NCI-H1092 treated with DMSO at 0.1 percent for 48 hours (cell line): ENCODE data around the gene HECTD3.
"Not testable (repeated sequence)": the region's sequence is repeated elsewhere in the genome, so short reads cannot be mapped to it uniquely, and the experiment has no call there.

Experiments
- DNase-seq: peaks from one replicate; lab custom pipeline; 2025; lab: John Stamatoyannopoulos, UW

HECTD3 gene

DNA sequence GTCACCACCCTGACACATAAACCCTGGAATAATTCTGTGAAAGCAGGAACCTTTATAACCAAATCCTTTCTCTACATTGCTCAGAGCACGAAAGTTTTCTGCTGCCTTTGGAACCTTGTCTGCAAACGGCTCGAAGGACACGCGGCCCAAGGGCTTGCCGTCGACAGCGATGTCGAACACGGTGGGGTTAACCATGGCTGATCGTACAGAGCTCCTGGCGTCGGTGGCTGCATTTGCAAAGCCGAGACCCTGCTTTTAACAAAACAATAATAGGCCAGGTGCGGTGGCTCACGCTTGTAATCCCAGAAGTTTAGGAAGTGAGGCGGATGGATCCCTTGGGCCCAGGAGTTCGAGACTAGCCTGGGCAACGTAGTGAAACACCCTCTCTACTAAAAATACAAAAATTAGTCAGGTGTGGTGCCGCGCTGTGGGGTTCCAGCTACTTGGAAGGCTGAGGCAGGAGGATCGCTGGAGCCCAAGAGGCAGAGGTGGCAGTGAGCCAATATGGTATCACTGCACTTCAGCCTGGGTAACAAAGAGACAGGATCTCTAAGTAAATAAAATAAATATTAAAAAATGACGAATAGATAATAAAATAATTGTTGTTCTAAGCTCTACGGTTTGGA is 22.5 kb downstream of the HECTD3 start:
- no peak for DNase-seq

DNA sequence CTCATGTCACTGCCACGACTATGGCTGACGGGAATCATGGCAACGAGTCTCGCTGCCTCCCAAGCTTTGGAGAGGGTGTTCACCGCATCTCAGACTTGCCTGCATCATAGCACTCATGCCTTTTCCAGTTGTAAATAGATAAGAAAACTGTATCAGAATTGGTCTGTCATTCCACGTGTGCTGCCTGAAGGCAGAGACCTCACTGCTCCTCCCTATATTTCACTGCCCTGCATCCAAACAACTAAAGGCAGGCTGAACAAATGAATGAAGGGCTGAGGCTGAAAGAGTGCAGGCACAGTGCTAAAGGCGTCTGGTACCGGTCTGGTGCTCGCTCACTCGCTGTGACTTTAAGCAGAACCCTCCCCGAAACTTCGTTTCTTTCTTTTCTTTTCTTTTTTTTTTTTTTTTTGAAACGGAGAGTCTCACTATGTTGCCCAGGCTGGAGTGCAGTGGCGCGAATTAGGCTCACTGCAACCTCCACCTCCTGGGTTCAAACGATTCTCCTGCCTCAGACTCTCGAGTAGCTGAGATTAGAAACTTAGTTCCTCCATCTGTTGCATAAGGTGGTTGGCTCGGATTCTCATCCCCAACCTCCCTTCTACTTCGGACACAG is 25.3 kb downstream of the HECTD3 start:
- no peak for DNase-seq

DNA sequence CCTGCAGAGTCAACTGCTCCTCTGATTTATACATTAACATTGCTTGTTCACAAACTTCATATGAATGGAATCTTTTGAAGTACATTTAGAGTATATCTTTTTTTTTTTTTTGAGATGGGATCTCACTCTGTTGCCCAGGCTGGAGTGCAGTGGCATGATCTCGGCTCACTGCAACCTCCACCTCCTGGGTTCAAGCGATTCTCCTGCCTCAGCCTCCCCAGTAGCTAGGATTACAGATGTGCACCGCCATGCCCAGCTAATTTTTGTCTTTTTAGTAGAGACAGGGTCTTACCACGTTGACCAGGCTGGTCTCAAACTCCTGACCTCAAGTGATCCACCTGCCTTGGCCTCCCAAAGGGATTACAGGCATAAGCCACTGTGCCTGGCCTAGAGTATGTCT is 33.8 kb downstream of the HECTD3 start:
- not testable (repeated sequence) for DNase-seq

DNA sequence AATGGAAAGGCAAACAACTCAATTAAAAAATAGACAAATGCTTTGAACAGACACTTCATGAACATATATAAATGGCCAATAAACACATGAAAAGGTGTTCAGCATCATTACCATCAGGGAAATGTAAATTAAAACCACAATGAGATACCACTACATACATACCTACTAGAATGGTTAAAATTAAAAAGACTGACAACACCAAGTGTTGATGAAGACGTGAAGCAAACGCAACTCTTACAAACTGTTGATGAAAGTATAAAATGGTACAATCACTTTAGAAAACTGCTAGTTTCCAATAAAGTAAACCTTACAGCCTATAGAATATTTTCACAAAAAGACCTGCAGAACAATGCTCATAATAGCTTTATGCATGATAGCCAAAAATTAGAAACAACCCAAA is 34.9 kb downstream of the HECTD3 start:
- no peak for DNase-seq

DNA sequence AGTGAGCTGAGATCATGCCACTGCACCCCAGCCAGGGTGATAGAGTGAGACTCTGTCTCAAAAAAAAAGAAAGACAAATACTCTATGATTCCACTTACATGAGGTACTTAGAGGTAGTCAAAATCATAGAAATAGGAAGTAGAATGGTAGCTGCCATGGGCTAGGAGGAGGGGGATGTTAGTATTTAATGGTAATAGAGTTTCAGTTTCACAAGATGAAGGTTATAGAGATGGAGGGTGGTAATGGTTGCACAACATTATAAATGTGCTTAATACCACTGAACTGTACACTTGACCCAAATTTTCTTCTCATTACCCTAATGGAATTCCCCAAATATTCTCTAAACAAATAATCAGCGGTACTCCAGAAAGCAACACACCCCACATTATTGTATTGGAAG is 37.5 kb downstream of the HECTD3 start:
- DNase-seq: no peak

DNA sequence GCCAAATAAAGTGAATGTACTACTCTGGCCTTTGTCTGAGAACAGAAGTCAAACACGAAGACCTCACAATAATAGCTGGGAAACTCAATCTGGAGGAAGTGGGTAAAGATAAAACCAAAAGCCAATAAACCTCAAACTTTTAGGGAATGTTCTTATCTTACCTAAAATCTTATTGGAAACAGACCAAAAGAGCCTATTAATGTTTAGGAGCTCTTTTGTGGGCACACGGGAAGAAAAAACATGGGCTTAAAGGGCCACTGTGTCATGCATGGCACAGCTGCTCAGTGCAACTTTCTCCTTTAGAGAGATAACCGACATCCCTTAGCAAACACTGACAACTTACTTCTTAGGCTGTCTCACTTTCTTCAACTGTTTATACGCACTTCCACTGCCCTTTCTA is 40.8 kb downstream of the HECTD3 start:
- DNase-seq: no peak

DNA sequence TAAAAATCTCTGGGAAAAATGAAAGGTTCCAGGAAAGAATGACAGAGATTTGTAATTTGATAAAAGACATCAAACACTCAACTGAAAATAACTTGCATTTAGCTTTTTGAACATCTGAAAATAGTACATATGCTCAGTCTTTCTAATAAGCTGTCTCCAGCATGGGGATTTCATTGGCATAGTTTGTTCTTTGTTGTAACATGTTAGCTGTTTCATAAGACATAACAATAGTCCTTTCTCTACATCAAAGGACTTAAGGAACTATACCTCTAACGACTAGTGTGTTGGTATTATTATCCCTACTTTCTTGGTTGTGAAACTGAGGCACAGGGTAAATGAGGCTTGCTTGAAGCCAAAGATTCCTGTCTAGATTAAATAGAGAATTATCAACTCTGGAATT is 46.7 kb downstream of the HECTD3 start:
- DNase-seq: no peak

DNA sequence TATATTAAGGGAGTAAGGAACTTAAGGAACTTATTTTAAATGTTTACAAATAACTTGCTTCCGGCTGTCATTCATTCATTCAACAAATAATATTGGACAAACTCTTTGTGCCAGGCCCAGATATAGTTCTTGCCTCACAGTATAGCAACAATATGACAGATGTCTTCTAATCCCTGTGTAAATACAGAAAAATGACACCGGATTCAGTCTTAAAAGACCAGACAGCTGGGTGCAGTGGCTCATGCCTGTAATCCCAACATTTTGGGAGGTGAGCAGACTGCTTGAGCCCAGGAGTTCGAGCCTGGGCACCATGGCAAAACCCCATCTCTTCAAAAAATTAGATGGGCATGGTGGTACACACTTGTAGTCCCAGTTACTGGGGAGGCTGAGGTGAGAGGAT is 48.4 kb downstream of the HECTD3 start:
- DNase-seq: peak; percentile 10

DNA sequence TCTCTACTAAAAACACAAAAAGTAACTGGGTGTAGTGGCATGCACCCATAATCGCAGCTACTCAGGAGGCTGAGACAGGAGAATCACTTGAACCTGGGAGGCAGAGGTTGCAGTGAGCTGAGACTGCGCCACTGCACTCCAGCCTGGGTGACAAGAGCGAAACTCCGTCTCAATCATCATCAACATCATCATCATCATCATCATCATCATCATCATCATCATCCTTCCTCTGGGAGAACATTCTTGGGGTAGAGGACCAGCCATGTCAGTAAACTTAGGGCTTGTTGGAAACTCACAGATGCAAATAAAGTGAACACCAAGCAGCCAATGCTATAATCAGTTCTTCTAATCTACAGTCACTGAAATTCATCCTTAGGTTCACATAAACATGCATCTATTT is 49.1 kb downstream of the HECTD3 start:
- not testable (repeated sequence) for DNase-seq

DNA sequence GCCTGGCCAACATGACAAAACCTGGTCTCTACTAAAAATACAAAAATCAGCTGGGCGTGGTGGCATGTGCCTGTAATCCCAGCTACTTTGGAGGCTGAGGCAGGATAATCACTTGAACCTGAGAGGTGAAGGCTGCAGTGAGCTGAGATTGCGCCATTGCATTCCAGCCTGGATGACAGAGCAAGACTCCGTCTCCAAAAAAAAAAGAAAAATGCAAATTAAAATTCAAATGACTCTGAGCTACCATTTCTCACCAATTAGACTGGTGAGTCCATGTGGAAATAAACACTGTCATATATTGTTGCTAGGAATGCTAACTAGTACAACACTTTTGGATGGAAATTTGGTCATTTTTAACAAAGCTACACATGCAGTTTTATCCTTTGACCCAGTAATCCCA is 53.6 kb downstream of the HECTD3 start:
- not testable (repeated sequence) for DNase-seq

DNA sequence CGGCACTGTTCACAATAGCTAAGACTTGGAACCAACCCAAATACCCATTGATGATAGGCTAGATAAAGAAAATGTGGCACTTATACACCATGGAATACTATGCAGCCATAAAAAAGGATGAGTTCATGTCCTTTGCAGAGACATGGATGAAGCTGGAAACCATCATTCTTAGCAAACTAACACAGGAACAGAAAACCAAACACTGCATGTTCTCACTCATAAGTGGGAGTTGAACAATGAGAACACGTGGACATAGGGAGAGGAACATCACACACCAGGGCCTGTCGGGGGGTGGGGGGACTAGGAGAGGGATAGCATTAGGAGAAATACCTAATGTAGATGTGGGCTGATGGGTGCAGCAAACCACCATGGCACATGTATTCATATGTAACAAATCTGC is 55.0 kb downstream of the HECTD3 start:
- not testable (repeated sequence) for DNase-seq
